ENCODE results near the gene LRP11.

The LRP11 gene

GRCh38 chr6:149771925-149772324, 92.2 kb downstream of the LRP11 start:
- no peak for DNase-seq

DNA sequence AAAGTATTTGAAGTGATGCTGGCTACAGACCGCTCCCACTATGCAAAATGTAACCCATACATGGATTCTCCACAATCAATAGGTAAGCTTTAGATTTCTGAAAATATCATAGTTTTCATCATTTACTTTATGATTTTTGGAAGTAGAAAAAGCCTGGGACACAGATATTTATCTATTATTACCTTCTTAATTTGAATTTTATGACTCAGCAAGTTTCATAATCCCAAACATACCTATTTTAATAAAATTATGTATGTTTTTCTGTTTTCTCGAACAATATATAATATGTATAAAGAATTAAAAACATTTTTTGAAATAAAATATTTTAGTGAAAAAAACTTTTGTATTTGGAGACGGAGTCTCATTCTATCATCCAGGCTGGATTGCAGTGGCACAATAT, 93.0 kb downstream of the LRP11 start:
- no peak for DNase-seq

DNA sequence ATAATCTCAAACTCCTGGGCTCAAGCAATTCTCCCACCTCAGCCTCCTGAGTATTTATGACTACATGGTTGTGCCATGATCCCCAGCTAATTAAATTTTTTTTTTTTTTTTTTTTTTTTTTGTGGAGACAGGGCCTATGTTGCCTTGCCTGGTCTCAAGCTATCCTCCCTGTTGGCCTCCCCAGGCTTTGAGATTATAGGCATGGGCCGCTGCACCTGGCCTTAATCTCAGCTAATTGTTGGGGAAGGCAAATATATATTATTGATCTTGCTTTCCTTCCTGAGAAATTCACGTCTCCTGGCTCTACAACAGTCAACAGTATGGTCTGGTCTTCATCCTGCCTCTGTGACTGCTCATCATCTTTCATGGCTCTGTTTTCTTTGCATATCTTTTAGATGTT, 94.5 kb downstream of the LRP11 start:
- no peak for DNase-seq
